Muscle layer of duodenum (tissue), 2 donors: ENCODE results near the gene RBPJL.

Experiments used
- H3K27ac ChIP-seq: one replicate; pipeline ENCODE4 v1.7.0; 2013; ENCODE audit warnings: mild to moderate bottlenecking, low read length
- H3K27me3 ChIP-seq: one replicate; pipeline ENCODE4 v1.7.0; 2013; ENCODE audit warnings: low read depth, mild to moderate bottlenecking, control low read depth, low read length
- H3K36me3 ChIP-seq, 2 donors: one replicate each; pipeline ENCODE4 v1.7.0; 2013; ENCODE audit warnings: low read length in 2 of 2, control low read depth in 1 of 2, mild to moderate bottlenecking in 1 of 2; ENCODE audit not compliant: insufficient read depth in 2 of 2, control insufficient read depth in 1 of 2
- H3K4me1 ChIP-seq, 2 donors: one replicate each; pipeline ENCODE4 v1.7.0; 2013; ENCODE audit warnings: low read length in 2 of 2, mild to moderate bottlenecking in 2 of 2, control low read depth in 1 of 2, moderate library complexity in 1 of 2; ENCODE audit not compliant: insufficient read depth in 2 of 2, control insufficient read depth in 1 of 2
- H3K4me3 ChIP-seq, 2 donors: one replicate each; pipeline ENCODE4 v1.7.0; 2013; ENCODE audit warnings: low read length in 2 of 2, low read depth in 1 of 2, mild to moderate bottlenecking in 1 of 2
- H3K9me3 ChIP-seq, 2 donors: one replicate each; pipeline ENCODE4 v1.7.0; 2013; ENCODE audit warnings: low read length in 2 of 2, control low read depth in 1 of 2, mild to moderate bottlenecking in 1 of 2; ENCODE audit not compliant: control insufficient read depth in 1 of 2
- donor health status: healthy.

The RBPJL gene

GRCh38 chr20:45294003-45294368 lies 12.7 kb upstream of the RBPJL start:
- Histone ChIP-seq H3K36me3 (no peaks in the 10 kb centered on the region), H3K27ac (no peak overlapping the region), H3K4me1 (peaks cover 0 to 9% of the 10 kb centered on the region in 2 donors), H3K4me3 (peak overlapping the region; percentile 39 to 74), H3K27me3 (peaks cover 3% of the 10 kb centered on the region), H3K9me3 (no peaks in the 10 kb centered on the region)

GRCh38 chr20:45294659-45295058 lies 12.0 kb upstream of the RBPJL start:
- Histone ChIP-seq H3K27me3 (peaks cover 3% of the 10 kb centered on the region), H3K4me3 (no peak overlapping the region), H3K9me3 (no peaks in the 10 kb centered on the region), H3K4me1 (peaks cover 0 to 9% of the 10 kb centered on the region in 2 donors), H3K36me3 (no peaks in the 10 kb centered on the region), H3K27ac (no peak overlapping the region)

DNA sequence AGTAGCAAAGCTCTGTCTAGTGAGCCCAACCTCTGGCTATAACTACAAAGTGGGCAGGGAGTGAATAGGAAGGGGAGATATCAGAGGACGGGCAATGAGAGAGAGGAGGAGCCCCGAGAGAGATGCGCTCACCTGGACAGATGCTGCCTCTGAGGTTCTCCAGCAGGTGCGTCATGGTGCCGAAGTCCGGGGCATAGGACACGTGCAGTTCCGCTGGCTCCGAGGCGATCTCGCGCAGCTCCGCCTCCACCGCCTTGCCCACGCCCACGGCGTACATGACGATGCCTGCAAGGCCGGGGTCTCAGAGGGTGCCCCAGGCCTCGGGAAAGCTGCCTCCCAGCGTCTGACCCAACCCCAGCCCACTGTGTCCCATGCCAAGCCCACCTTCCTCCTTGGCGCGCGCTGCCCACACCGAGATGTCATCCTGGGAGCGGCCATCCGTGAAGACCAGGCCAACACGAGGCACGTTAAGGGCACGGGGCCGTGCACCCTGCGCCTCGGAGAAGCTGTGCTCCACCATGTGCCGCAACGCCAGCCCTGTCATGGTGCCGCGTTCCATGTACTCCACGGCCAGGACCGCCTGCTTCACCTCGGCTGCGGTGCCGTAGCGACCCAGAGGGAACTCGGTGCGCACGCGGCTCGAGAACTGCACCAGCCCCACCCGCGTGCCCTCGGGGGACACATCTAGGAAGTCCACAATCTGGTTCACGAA lies 8.7 kb upstream of the RBPJL start:
- Histone ChIP-seq H3K27ac (no peak overlapping the region), H3K4me1 (peaks cover 0 to 7% of the 10 kb centered on the region in 2 donors), H3K9me3 (no peaks in the 10 kb centered on the region), H3K27me3 (peaks cover 3% of the 10 kb centered on the region), H3K4me3 (no peak overlapping the region), H3K36me3 (no peaks in the 10 kb centered on the region)

DNA sequence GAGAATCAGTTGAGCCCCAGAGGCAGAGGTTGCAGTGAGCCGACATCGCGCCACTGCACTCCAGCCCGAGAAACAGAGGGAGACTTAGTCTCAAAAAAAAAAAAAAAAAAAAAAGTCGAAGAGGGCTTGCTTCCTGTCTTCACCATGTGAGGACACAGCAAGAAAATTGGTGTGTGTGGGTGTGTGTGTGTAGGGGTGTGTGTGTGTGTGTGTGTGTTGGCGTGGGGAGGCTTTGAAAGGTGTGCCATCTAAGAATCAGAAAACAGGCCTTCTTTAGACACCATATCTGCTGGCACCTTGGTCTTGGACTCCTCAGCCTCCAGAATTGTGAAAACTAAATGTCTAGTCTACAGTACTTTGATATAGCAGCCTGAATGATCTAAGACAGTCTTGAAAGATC lies 6.9 kb upstream of the RBPJL start:
- H3K4me1 ChIP-seq, result peaks cover 0 to 3% of the 10 kb centered on the region in 2 donors
- no peak overlapping the region for H3K27ac ChIP-seq
- peaks cover 14% of the 10 kb centered on the region for H3K27me3 ChIP-seq
- H3K4me3 ChIP-seq, result no peak overlapping the region
- H3K36me3 ChIP-seq, result no peaks in the 10 kb centered on the region
- no peaks in the 10 kb centered on the region for H3K9me3 ChIP-seq

DNA sequence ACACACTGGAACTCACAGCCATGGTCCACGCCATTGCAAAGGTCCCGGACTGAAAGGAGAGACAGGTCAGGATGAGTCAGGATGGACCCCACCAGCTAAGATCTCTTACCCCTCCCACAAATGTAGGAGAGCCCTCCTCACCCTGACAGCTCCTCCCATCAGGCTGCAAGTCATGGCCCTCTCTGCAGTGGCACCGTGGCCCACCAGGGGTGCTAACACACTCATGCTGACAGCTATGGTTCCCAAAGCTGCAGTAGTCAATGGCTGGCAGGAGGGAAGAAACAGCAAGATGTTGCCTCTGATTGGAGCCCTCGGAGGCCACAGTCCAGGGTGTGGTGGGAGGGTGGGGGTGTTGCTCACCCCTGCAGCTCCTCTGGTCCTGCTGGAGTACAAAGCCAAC lies 5.7 kb upstream of the RBPJL start:
- no peak overlapping the region for H3K27ac ChIP-seq
- H3K36me3 ChIP-seq, result no peaks in the 10 kb centered on the region
- no peaks in the 10 kb centered on the region for H3K9me3 ChIP-seq
- H3K27me3 ChIP-seq, result peaks cover 18% of the 10 kb centered on the region
- no peak overlapping the region for H3K4me3 ChIP-seq
- H3K4me1 ChIP-seq, result peaks cover 0 to 3% of the 10 kb centered on the region in 2 donors

GRCh38 chr20:45301824-45302271 lies 4.8 kb upstream of the RBPJL start:
- Histone ChIP-seq H3K27me3 (peaks cover 18% of the 10 kb centered on the region), H3K36me3 (no peaks in the 10 kb centered on the region), H3K9me3 (no peaks in the 10 kb centered on the region), H3K27ac (no peak overlapping the region), H3K4me3 (no peak overlapping the region), H3K4me1 (peaks cover 0 to 10% of the 10 kb centered on the region in 2 donors)

DNA sequence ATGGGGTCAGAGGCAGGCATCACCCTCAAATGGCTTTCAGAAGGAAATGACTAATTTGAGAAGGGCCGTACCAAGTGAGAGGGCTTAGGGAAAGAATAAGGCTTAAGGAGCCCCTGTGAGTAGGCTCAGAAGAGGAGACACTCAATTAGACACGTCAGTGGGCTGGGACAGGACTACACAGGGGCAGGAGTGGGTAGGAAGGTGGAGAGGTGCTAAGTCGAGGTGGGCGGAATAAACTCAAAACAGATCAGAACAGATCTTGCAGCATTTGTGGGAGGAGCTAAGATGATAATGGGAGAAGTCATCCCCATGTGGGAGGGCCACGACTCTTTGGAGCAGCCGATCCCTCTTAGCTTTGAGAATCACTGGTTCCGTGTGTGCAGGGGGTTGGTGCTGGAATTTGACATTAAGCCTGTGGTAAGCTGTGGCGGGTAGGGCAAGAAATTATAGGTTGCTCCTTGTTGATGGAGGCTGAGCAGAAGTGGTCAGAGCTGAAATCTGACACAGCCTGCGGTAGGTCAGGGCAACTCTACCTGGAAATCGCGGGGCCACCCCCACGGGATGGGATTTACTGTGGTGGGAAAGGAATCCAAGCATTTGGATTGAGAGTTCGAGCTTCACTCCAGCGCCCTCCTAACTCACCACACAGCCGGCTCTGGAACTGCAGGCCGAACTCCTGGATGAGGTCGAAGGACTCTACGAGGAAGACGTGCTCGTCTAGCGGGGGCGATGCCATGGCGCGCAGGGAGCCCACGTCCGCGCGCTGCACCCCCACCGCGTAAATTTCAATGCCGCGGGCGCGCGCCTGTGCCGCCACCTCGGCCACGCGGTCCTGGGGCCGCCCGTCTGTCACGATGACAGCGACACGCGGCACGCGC lies 2.8 kb upstream of the RBPJL start:
- Histone ChIP-seq H3K27me3 (peaks cover 15% of the 10 kb centered on the region), H3K9me3 (no peaks in the 10 kb centered on the region), H3K36me3 (no peaks in the 10 kb centered on the region), H3K27ac (no peak overlapping the region), H3K4me1 (peaks cover 0 to 10% of the 10 kb centered on the region in 2 donors), H3K4me3 (no peak overlapping the region)

- no peak overlapping the region for H3K27ac ChIP-seq
- no peaks in the 10 kb centered on the region for H3K9me3 ChIP-seq
- H3K4me3 ChIP-seq, result no peak overlapping the region
- peaks cover 0 to 10% of the 10 kb centered on the region in 2 donors for H3K4me1 ChIP-seq
- no peaks in the 10 kb centered on the region for H3K36me3 ChIP-seq
- peaks cover 15% of the 10 kb centered on the region for H3K27me3 ChIP-seq
Observed at GRCh38 chr20:45304464-45304999, 2.1 kb upstream of the RBPJL start.

DNA sequence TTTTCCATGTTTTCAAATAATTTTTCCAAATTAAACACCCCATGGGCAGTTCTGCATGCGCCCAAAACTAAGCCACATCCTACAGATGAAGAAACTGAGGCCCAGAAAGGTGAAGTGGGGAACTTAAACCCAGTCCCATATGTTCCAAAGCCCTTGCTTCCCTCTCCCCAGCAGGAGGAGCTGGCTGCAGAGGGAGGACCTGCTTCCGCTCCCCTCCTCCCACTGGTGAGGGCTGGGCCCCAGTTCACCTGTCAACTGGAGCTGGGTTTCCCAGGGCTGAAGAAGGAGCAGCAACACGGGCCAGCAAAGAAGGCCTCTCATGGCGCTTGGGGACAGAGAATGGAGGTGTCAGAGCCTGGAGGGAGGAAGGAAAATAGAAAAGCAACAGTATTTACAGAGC lies 1.4 kb upstream of the RBPJL start:
- no peak overlapping the region for H3K27ac ChIP-seq
- no peaks in the 10 kb centered on the region for H3K36me3 ChIP-seq
- H3K4me1 ChIP-seq, result peaks cover 0 to 10% of the 10 kb centered on the region in 2 donors
- no peak overlapping the region for H3K4me3 ChIP-seq
- no peaks in the 10 kb centered on the region for H3K9me3 ChIP-seq
- H3K27me3 ChIP-seq, result peaks cover 15% of the 10 kb centered on the region

DNA sequence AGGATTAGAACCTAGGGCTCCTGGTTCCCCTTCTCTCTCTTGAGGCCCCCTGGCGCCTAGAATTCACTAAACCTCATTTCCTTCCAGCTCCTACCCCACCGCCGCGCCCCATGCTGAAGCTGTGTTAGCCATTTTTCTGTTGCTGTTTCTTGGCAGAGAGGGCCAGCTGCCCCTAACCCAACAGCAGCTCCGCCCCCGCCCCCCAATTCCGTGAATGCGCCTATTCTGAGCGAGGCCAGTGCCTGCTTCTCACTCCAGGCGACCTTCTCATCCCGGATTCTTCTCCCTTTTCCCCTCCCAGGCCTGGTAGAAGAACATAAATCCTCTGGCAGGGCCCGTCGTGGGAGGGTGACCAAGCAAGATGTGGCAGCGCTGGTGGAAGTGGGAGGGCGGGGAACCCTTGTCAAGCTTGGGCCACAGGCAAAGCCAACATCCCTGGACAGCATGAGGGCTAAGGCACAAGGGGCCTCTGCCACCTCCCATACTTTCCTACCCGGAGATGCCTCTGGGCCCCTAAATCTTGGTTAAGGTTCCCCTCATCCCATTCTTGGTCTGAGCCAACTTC lies 518 bp downstream of the RBPJL start:
- Histone ChIP-seq H3K9me3 (no peaks in the 10 kb centered on the region), H3K4me1 (peaks cover 0 to 10% of the 10 kb centered on the region in 2 donors), H3K36me3 (no peaks in the 10 kb centered on the region), H3K4me3 (no peak overlapping the region), H3K27ac (no peak overlapping the region), H3K27me3 (peaks cover 19% of the 10 kb centered on the region)

- H3K27ac ChIP-seq, result no peak within 1 kb of the TSS
- H3K4me3 ChIP-seq, result no peak within 1 kb of the TSS
- H3K4me1 ChIP-seq, result peaks cover 0 to 10% of the 10 kb centered on the region in 2 donors
- no peaks in the 10 kb centered on the region for H3K36me3 ChIP-seq
- no peaks in the 10 kb centered on the region for H3K9me3 ChIP-seq
- peaks cover 19% of the 10 kb centered on the region for H3K27me3 ChIP-seq
Observed at GRCh38 chr20:45308117-45308778, 1.6 kb downstream of the RBPJL start, which contains the start of gene MATN4. TSS of gene MATN4 (minus strand) at chr20:45308299. CDS start at chr20:45305582, 2,717 bp downstream.
